Transverse colon (tissue), 3 donors: ENCODE results near the gene APBB2.

ENCODE experiments used
- CTCF ChIP-seq, 5 experiments: fragments of 200-600 bp in 3 of 5; fragments of 450-650 bp in 2 of 5; sonication (generic) in 3 of 5; IDR thresholded peaks; 1 replicate in 2 of 5; 2 replicates in 3 of 5; pipeline ENCODE4 v1.5.1; 2016 to 2017; ENCODE audit warnings: antibody characterized with exemption in 5 of 5, inconsistent platforms in 3 of 5, mild to moderate bottlenecking in 2 of 5, moderate library complexity in 1 of 5
- POLR2A ChIP-seq: fragments of 450-650 bp; IDR thresholded peaks from one replicate; pipeline ENCODE4 v1.6.1; 2016; ENCODE audit warnings: antibody characterized with exemption, mild to moderate bottlenecking, moderate library complexity

DNA sequence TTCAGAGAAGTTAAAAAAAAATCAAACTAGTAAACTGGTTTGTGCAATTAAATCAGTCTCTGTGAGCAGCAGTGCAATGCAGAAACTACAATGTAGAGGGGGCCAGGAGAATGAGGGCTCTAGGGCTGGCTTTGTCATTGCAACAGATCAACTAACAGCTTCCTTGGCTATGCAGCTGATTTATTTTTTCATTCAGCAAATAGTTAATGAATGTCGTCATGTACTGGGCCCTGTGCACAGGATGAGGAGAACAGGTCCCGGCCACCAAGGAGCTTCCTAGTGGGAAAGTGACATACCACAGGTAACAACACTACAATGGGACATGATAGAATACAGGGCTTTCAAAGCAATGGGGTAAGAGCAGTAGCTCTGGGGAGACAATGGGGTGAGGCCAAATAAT is 274.5 kb downstream of the APBB2 start:
- TF ChIP-seq CTCF (IDR thresholded peaks at IDR 0.05) (no peak), POLR2A (no peak)
